Mesangial cell (primary cell): Measurements from ENCODE around the gene HSPB3. TPM values are rescaled to one million over a fixed set of nuclear protein-coding genes. Genes with fewer than 3 reads are reported as not detected.

ENCODE experiments used
- total RNA-seq: library from RNA; depleted of rRNA; stranded (reverse); fragments of >200 nt; gene quantifications from 2 replicates; pipeline ENCODE4 v1.2.3, GENCODE V29; 2015

HSPB3 gene
- not detected in 2 replicates for total RNA-seq

GRCh38 chr5:54455413-54456157, at the start of gene HSPB3:
Gene HSPB3 (plus strand): TSS chr5:54455699. CDS start chr5:54455790, 91 bp downstream.

Other genes starting within 250 kb of the HSPB3 start
- 13.0 and 17.2 TPM in 2 replicates for gene ARL15, start 145.1 kb upstream of the HSPB3 start, total RNA-seq
- 23.1 and 37.1 TPM in 2 replicates for gene SNX18, start 62.1 kb downstream of the HSPB3 start, total RNA-seq